Prostate gland (tissue), 2 donors: ENCODE measurements around the gene NKG7.

Experiments
- POLR2A ChIP-seq: fragments of 450-650 bp; IDR thresholded peaks from one replicate; pipeline ENCODE4 v1.6.1; 2016; ENCODE audit warnings: antibody characterized with exemption, mild to moderate bottlenecking
- TF ChIP-seq, protein P1 (sequence below), 4 experiments: fragments of 200-600 bp in 2 of 4; fragments of 450-650 bp in 2 of 4; sonication (generic) in 2 of 4; IDR thresholded peaks; 1 replicate in 3 of 4; 2 replicates in 1 of 4; pipeline ENCODE4 v1.5.1; 2016 to 2019; ENCODE audit warnings: antibody characterized with exemption in 4 of 4, mild to moderate bottlenecking in 2 of 4, moderate library complexity in 2 of 4

DNA sequence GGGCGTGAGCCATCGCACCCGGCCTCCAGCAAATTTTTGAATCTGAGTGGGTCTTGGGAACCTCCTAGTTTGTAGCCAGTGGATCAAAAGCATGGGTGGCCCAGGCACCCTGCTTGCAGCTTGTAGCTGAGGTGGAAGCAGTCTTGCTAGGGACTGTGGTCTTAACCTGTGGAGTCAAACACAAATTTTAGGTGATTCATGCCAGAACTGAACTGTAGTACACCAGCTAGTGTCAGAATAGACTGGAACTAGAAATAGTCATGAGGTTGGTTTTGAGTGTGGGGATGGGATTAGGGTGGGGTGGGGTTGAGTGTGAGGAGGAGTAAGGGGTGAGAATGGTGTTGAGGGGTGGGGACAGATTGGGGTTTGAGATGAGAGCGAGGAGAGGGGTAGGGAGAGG, 9.6 kb upstream of the NKG7 start:
- no peak for TF ChIP-seq POLR2A
- TF ChIP-seq, protein P1, sequence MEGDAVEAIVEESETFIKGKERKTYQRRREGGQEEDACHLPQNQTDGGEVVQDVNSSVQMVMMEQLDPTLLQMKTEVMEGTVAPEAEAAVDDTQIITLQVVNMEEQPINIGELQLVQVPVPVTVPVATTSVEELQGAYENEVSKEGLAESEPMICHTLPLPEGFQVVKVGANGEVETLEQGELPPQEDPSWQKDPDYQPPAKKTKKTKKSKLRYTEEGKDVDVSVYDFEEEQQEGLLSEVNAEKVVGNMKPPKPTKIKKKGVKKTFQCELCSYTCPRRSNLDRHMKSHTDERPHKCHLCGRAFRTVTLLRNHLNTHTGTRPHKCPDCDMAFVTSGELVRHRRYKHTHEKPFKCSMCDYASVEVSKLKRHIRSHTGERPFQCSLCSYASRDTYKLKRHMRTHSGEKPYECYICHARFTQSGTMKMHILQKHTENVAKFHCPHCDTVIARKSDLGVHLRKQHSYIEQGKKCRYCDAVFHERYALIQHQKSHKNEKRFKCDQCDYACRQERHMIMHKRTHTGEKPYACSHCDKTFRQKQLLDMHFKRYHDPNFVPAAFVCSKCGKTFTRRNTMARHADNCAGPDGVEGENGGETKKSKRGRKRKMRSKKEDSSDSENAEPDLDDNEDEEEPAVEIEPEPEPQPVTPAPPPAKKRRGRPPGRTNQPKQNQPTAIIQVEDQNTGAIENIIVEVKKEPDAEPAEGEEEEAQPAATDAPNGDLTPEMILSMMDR (IDR thresholded peaks at IDR 0.05): no peak
